Gastrocnemius medialis (tissue), 4 donors: ENCODE results near the gene PPP1R14C.

Experiments
- CTCF ChIP-seq, 5 experiments: fragments of 450-650 bp in 3 of 5; fragments of 200-600 bp in 2 of 5; sonication (generic) in 2 of 5; IDR thresholded peaks in 4 of 5; conservative IDR thresholded peaks in 1 of 5; 1 replicate in 4 of 5; 2 replicates in 1 of 5; pipeline ENCODE4 v1.5.1; 2016 to 2019; ENCODE audit warnings: antibody characterized with exemption in 5 of 5, mild to moderate bottlenecking in 3 of 5, moderate library complexity in 3 of 5
- POLR2A ChIP-seq, 2 donors: fragments of 450-650 bp; IDR thresholded peaks; one replicate each; pipeline ENCODE4 v1.6.1; 2017; ENCODE audit warnings: antibody characterized with exemption in 2 of 2, mild to moderate bottlenecking in 2 of 2, moderate library complexity in 2 of 2

- TF ChIP-seq CTCF (IDR thresholded peaks at IDR 0.05 in 4 of 5, conservative IDR thresholded peaks at IDR 0.05 in 1 of 5) (no peak), POLR2A (IDR thresholded peaks at IDR 0.05) (no peak)
Measured at GRCh38 chr6:150228072-150228733, 85.4 kb downstream of the PPP1R14C start.
